Measurements from ENCODE around the gene AP2M1.

AP2M1 gene

DNA sequence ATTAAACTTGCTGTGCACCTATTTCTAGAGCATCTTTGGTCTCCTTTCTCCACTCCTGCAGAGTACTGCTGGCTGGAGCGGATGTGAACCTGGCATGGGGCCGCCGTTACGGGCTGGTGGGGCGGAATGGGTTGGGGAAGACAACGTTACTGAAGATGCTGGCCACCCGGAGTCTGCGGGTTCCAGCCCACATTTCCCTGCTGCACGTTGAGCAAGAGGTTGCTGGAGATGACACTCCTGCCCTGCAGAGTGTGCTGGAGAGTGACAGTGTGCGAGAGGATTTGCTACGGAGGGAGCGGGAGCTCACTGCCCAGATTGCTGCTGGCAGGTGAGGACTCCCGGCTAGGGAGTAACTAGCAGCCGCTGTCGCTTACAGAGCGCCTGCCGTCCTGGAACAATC lies 13.4 kb downstream of the AP2M1 start:
- TF ChIP-seq ZFX (IDR thresholded peaks at IDR 0.05) = no peak
- TF ChIP-seq, protein P1, sequence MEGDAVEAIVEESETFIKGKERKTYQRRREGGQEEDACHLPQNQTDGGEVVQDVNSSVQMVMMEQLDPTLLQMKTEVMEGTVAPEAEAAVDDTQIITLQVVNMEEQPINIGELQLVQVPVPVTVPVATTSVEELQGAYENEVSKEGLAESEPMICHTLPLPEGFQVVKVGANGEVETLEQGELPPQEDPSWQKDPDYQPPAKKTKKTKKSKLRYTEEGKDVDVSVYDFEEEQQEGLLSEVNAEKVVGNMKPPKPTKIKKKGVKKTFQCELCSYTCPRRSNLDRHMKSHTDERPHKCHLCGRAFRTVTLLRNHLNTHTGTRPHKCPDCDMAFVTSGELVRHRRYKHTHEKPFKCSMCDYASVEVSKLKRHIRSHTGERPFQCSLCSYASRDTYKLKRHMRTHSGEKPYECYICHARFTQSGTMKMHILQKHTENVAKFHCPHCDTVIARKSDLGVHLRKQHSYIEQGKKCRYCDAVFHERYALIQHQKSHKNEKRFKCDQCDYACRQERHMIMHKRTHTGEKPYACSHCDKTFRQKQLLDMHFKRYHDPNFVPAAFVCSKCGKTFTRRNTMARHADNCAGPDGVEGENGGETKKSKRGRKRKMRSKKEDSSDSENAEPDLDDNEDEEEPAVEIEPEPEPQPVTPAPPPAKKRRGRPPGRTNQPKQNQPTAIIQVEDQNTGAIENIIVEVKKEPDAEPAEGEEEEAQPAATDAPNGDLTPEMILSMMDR (conservative IDR thresholded peaks at IDR 0.05) = no peak
- H3K27ac ChIP-seq = no peak overlapping the region

DNA sequence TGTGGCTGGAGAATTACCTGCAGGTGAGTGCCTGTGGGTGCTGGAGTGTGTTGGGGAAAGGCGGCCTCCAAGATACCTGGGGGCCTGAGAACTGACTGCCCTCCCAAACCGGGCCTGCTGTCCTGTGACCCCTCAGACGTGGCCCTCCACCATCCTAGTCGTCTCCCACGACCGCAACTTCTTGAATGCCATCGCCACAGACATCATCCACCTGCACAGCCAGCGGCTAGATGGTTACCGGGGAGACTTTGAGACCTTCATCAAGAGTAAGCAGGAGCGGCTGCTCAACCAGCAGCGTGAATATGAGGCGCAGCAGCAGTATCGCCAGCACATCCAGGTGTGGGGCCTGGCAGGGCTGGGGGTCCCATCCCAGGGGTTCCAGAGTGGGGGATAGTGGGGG lies 14.8 kb downstream of the AP2M1 start:
- H3K27ac ChIP-seq = no peak overlapping the region
- TF ChIP-seq, protein P1 (conservative IDR thresholded peaks at IDR 0.05) = no peak
- TF ChIP-seq ZFX (IDR thresholded peaks at IDR 0.05) = no peak

DNA sequence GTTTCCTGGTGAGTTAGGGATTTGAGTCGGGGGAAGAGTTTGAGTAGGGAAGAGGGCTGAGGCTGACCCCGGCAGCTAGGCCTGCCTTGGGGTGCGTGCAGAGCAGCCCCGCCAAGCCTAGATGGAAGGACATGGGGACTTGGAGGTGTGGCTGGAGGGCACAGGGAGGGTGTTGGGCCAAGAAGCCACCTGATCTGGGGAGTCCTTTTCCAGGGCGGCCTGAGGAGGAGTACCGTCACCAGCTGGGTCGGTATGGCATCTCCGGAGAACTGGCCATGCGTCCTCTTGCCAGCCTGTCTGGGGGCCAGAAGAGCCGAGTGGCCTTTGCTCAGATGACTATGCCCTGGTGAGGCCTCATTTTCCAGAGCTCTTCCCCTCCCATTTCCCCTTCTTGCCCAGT lies 18.2 kb downstream of the AP2M1 start:
- TF ChIP-seq ZFX (IDR thresholded peaks at IDR 0.05) = no peak
- TF ChIP-seq, protein P1 (conservative IDR thresholded peaks at IDR 0.05) = no peak
- H3K27ac ChIP-seq = no peak overlapping the region

DNA sequence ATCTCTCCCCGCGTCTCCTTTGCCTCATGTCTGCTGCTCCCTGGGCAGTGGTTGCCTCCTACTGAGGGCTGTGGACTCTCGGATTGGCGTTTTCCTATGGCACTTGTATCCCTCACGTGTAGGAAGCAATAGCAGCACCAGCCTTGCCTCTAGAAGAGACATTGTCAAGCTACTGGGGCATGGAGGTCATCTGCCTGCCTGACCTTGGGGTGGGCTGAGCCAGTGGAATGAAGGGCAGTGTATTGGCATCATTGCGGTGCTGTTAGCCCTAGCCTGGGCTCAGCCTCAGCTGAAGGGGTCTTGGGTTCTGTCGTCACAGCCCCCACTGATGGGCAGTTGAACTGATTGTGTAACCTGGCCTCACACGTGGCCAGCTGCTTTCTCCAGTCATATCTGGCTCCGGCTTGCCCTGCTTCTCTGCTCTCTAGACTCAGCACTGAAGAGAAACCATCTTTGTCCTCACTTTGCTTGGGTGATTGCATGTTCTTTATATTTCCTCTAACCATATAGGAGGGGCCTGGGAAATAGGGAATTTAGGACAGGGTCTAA lies 19.4 kb downstream of the AP2M1 start:
- no peak overlapping the region for H3K27ac ChIP-seq
- TF ChIP-seq, protein P1 (conservative IDR thresholded peaks at IDR 0.05) = no peak
- TF ChIP-seq ZFX (IDR thresholded peaks at IDR 0.05) = no peak

DNA sequence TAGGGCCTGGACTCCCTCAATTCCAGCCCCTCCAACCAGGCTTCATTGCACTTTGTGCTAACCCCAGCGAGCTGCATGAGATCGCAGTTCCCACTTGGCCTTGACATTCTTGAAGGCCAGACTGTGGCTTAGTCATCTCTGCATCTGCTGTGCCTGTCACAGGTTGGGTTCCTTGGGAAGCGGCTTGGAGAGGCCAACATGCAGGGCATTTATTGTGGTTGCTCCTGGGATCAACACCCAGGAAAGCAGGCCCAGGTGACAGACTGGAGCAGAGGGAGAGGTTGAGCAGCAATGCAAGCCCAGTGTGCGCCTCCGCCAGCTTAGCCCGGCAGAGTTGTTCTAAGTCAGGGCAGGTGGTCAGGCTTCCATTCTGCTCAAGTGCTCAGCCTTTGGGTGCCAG lies 21.9 kb downstream of the AP2M1 start:
- TF ChIP-seq, protein P1 (conservative IDR thresholded peaks at IDR 0.05) = no peak
- no peak for TF ChIP-seq ZFX (IDR thresholded peaks at IDR 0.05)
- no peak overlapping the region for H3K27ac ChIP-seq

DNA sequence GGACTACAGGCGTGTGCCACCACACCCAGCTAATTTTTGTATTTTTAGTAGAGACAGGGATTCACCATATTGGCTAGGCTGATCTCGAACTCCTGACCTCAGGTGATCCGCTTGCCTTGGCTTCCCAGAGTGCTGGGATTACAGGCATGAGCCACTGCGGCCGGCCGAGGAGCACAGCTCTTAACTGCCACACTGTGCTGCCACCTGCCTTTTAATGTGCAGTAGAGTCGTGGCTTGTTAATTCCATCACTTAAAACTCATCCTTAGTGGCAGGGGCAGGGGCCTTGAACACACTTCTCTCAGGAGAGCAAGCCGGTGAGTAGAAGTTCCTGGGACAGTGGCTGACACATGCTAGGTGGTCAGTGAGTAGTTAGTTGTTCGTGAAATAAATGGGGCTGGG lies 23.9 kb downstream of the AP2M1 start:
- TF ChIP-seq, protein P1 (conservative IDR thresholded peaks at IDR 0.05) = no peak
- TF ChIP-seq ZFX (IDR thresholded peaks at IDR 0.05) = no peak

DNA sequence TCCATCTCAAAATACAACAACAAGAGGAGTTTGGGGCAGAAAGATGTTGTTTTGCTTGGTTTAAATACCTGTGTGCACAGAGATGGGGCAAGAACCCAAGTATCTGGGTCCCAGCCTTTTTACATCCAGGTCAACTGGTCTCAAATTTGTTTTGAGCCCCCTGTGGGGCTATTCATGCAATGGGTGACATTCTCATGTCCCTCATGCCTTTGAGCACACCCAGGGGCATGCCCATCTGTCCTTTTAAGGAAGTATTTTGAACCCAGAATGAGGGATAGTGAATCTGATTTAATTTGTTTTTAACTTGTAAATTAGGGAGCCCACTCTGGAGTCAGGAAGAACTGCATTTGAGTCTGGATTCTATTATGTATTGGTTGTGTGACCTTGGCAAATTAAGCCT lies 26.2 kb downstream of the AP2M1 start:
- TF ChIP-seq, protein P1 (conservative IDR thresholded peaks at IDR 0.05) = no peak
- TF ChIP-seq ZFX (IDR thresholded peaks at IDR 0.05) = no peak

More for the DNA sequence above, 23.9 kb downstream of the AP2M1 start:
- no peak overlapping the region for H3K27ac ChIP-seq

More for the DNA sequence above, 26.2 kb downstream of the AP2M1 start:
- no peak overlapping the region for H3K27ac ChIP-seq

All from C4-2B (cell line).